ENCODE measurements around the gene BAG5. TPM values are rescaled to one million over a fixed set of nuclear protein-coding genes. Genes with fewer than 3 reads are reported as not detected.

BAG5 gene
- polyA plus RNA-seq, 1 experiment, result 12.5 TPM

- H3K9me3 ChIP-seq (ENCODE audit: control insufficient read depth, insufficient read depth, low read length), result no peaks in the 10 kb centered on the region; the same call in 1 of the 2 replicates
- TF ChIP-seq, protein P1, sequence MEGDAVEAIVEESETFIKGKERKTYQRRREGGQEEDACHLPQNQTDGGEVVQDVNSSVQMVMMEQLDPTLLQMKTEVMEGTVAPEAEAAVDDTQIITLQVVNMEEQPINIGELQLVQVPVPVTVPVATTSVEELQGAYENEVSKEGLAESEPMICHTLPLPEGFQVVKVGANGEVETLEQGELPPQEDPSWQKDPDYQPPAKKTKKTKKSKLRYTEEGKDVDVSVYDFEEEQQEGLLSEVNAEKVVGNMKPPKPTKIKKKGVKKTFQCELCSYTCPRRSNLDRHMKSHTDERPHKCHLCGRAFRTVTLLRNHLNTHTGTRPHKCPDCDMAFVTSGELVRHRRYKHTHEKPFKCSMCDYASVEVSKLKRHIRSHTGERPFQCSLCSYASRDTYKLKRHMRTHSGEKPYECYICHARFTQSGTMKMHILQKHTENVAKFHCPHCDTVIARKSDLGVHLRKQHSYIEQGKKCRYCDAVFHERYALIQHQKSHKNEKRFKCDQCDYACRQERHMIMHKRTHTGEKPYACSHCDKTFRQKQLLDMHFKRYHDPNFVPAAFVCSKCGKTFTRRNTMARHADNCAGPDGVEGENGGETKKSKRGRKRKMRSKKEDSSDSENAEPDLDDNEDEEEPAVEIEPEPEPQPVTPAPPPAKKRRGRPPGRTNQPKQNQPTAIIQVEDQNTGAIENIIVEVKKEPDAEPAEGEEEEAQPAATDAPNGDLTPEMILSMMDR (IDR thresholded peaks at IDR 0.05; ENCODE audit: low read depth, low read length), result no peak
- H3K27me3 ChIP-seq (ENCODE audit: control insufficient read depth, insufficient read depth, low read length), result no peaks in the 10 kb centered on the region
- no peak for DNase-seq (ENCODE audit: low read depth, low spot score)
- CTCF ChIA-PET, result interaction anchor here (1.5 to 4.8 kb wide), 2 partner anchors 12 to 24 kb away, joined by 4 to 23 read pairs; no protein-coding TSS in a partner anchor
- POLR2A ChIA-PET, result interaction anchor here (1.5 to 2.0 kb wide), 2 partner anchors 10 to 23 kb away, joined by 5 read pairs; no protein-coding TSS in a partner anchor
- H3K27ac ChIP-seq (ENCODE audit: low read depth, low read length), result no peak overlapping the region
- H3K4me3 ChIP-seq (ENCODE audit: low read depth, low read length), result no peak overlapping the region
Observed at GRCh38 chr14:103541709-103542604, 20.5 kb downstream of the BAG5 start.

DNA sequence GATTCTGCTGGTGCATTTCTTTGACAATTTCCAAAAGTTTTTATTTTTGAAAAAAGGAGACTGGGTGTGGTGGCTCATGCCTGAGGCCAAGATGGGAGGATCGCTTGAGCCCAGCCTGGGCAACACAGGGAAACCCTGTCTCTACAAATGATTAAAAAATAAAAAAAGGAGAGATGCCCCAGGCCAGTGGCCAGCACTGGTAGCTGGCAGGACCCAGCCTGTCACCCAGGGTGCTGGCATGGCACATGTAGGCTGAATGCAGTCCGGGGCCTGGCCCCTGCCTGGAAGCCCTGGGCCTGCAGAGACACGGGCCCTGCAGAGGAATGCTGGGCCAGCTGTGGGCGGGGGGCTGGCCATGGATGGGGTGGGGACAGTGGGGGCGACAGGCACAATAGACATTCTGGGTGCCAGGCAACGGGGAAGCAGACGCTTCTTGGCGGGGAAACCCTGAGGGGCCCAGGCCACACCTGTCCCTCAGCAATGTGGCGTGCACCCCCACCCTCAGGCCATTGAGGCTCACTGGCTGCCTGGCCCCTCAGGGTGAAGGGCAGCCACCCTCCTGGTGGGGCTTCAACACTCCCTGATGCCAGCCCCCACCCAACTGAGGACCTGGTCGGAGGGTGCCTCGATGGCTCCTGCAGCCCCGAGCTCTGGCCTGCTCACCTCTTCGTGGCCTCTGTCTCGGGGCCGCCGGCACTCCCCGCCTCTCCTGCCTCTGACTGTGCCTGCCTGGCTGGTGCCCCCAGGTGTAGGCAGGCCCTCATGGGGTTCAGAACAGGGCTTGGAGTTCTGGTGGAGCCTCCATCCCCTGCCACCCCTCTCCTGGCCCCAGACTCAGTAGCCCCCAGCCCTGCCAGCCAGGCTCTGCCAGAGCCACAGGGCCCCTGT, 21.4 kb downstream of the BAG5 start:
- Histone ChIP-seq H3K4me3 (ENCODE audit: low read depth, low read length) (no peak overlapping the region), H3K9me3 (ENCODE audit: control insufficient read depth, insufficient read depth, low read length) (no peaks in the 10 kb centered on the region; the same call in 1 of the 2 replicates), H3K27me3 (ENCODE audit: control insufficient read depth, insufficient read depth, low read length) (no peaks in the 10 kb centered on the region), H3K27ac (ENCODE audit: low read depth, low read length) (peak overlapping the region; percentile 70)
- POLR2A ChIA-PET, result interaction anchor here (0.6 to 2.0 kb wide), 5 partner anchors 11 to 42 kb away, joined by 3 to 18 read pairs (median 5); partner anchors contain the start of genes BAG5 and TRMT61A
- TF ChIP-seq, protein P1 (IDR thresholded peaks at IDR 0.05; ENCODE audit: low read depth, low read length), result no peak
- CTCF ChIA-PET, result interaction anchor here (0.5 to 4.8 kb wide), 4 partner anchors 9 to 41 kb away, joined by 3 to 23 read pairs (median 4); no protein-coding TSS in a partner anchor
- DNase-seq (ENCODE audit: low read depth, low spot score), result no peak

DNA sequence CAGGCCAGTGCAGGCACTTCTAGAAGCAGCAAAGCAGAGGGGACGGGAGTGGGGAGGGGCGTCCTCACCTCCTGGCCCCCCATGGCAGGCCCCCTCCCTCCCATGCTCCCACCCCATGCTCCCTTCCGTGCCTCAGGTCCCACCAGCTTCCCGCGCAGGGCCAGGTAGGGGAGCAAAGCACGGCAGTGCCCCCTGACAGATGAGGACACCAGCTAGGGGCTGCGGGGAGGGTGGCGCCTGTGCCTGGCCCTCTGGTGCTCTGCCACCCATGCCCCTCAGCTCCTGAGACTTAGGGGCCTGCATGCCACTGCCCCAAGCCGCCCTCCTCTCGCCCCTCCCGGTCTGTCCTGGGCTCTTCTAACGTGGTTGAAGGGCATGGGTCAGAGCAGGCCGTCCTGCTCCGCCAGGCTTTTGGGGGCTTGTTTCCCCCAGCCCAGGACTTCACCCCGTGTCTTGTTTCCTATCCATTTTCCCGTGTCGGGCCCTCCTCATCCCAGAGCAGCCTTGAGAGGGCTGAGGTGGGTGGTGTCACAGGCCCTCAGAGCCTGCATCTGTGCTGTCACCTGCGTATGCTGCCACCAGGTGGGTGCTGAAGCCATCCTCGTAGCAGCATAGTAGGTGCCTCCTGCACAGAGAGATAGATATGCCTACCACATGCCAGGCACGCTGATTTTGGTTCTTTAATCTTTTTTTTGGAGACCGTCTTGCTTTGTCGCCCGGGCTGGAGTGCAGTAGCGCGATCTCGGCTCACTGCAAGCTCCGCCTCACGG, 23.2 kb downstream of the BAG5 start:
- Histone ChIP-seq H3K4me3 (ENCODE audit: low read depth, low read length) (no peak overlapping the region), H3K27ac (ENCODE audit: low read depth, low read length) (no peak overlapping the region), H3K9me3 (ENCODE audit: control insufficient read depth, insufficient read depth, low read length) (no peaks in the 10 kb centered on the region; the same call in 1 of the 2 replicates), H3K27me3 (ENCODE audit: control insufficient read depth, insufficient read depth, low read length) (no peaks in the 10 kb centered on the region)
- DNase-seq (ENCODE audit: low read depth, low spot score), result no peak
- ChIA-PET POLR2A (interaction anchor here (0.6 kb wide), 2 partner anchors 11 to 131 kb away, joined by 3 to 4 read pairs; no protein-coding TSS in a partner anchor), CTCF (interaction anchor here (1.9 kb wide), 1 partner anchor 8 kb away, joined by 4 read pairs; no protein-coding TSS in a partner anchor)
- TF ChIP-seq, protein P1 (IDR thresholded peaks at IDR 0.05; ENCODE audit: low read depth, low read length), result no peak

DNA sequence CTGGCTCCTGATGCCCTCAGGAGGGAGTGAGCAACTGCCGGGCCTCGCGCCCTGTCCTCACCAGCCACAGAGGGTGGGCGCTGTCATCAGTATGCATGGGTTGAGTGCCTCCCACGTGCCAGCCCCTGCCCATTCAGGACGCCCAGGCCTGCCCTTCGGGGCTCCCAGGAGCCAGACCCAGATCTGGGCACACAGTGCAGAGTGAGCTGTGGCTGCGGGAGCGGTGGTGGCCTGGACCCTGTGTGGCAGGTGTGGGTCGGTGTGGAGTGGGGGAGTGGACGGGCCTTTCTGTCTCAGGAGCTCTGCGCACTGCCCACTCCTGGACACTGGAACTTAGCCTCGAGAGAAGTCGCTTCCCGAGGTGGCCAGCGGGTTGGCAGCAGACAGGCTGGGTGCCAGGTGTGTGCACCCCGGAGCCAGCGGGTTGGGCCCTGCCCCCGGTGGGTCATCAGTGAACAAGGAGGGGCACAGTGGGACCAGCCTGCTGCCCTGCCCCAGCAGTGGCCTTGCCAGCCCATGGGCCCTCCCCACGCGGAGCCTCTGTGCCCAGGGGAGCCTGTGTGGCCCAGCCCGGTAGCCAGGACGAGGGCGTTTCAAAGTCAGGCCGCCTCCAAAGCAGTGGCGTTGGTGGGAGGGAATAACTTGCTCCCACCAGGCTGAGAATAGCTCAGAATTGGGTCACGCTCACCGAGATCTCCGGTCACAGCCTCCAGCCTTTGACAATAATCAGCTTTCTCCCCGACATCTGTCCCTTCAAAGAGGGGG, 24.0 kb downstream of the BAG5 start:
- TF ChIP-seq, protein P1 (IDR thresholded peaks at IDR 0.05; ENCODE audit: low read depth, low read length), result no peak
- ChIA-PET CTCF (interaction anchor here (1.9 kb wide), 1 partner anchor 9 kb away, joined by 4 read pairs; no protein-coding TSS in a partner anchor), POLR2A (interaction anchor here (0.6 kb wide), 1 partner anchor 11 kb away, joined by 3 read pairs; no protein-coding TSS in a partner anchor)
- no peak for DNase-seq (ENCODE audit: low read depth, low spot score)
- H3K9me3 ChIP-seq (ENCODE audit: control insufficient read depth, insufficient read depth, low read length), result no peaks in the 10 kb centered on the region
- H3K27me3 ChIP-seq (ENCODE audit: control insufficient read depth, insufficient read depth, low read length), result no peaks in the 10 kb centered on the region
- no peak overlapping the region for H3K4me3 ChIP-seq (ENCODE audit: low read depth, low read length)
- no peak overlapping the region for H3K27ac ChIP-seq (ENCODE audit: low read depth, low read length)

Data from AG04450 (cell line).